GM21717 (cell line): ENCODE data around the gene RPTOR.
"Not testable (repeated sequence)": the region's sequence is repeated elsewhere in the genome, so short reads cannot be mapped to it uniquely, and the experiment has no call there.

ENCODE experiments used
- ATAC-seq: cut with Tn5 transposase; IDR thresholded peaks from one replicate; pipeline ENCODE4 v1.9.1; 2021; ENCODE audit warnings: mild to moderate bottlenecking, moderate library complexity; ENCODE audit not compliant: unreplicated experiment

Gene RPTOR

DNA sequence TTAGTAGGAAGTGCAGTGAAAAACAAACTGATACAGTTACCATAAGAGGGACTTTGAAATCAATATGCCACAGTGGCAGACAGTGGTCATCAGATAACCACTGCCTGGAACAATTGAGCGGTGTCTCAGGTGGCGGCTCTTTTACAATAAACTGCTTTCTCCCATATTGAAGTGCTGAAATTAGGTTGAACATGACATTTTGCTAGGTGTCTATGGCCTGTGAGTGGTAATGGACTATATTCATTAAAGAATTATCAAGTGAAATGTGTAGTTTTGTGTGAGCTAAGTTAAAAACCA, 214.7 kb downstream of the RPTOR start:
- no peak for ATAC-seq

DNA sequence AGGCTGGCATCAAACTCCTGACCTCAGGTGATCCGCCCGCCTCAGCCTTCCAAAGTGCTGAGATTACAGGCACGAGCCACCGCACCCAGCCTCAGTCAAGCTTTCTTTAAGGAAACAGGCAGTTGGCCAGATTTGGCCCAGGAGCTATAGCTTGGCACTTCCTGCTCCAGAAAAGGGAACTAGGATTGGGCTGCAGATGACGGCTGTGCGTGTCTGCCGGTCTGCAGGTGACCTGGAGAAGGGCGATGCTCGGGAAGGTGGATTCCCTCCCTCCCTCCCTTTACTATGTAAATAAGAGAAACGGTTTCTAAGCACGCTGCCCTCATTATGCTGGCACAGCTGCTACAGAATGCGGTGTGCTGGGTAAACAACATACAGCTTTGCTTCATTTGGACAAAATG, 215.9 kb downstream of the RPTOR start:
- no peak for ATAC-seq

DNA sequence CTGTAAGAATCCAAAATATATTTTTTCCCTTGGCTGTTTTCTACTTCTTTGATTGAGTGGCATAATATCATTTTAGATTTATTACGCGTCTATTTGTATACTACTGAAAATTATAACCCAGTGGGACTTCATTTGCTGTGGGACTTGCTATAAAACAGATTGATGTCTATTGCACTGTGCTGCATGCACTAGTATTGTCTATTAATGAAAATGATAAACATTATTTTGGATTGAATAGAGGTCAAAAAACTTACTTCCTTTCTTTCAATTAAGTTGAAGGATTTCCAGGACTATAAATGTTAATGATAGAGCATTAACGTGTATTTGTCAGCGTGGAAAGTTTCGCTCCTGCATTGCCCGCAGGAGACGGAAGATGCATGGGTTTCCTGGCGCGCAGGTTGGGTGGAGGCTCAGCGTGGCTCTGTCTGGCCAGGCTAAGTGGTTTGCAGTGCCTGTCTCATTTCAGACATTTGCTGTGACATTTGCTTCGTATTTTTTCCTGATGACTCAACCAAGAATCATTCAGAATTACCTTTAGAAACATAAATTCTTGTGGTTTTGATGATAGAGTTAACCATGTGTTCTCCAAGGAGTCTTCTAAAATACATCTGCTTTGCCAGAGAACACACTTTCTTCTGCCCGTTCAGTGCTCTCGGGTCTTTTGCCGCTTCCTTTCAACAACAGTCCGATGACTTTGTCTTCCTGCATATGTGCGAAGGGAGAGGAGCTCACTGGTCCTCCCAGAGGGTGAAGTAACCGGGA, 216.7 kb downstream of the RPTOR start:
- no peak for ATAC-seq

DNA sequence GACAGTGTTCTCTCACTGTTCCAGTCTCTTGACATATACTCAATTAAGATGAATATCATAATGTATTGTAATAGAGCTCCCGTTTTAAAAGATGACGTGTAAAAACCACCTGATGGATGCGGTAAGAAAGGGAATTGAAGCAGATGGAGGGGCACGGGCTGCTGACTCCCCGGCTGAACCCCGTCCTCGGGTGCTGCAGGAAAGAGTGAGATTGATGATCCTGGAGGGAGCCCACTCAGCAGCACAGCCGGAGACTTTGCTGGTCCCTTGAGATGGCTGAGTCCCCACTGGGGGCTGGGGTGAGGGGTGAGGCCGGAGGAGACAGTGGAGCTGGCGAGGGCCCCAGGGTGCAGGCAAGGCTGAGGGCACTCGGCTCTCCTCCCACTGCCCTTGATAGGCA, 217.4 kb downstream of the RPTOR start:
- ATAC-seq = no peak

DNA sequence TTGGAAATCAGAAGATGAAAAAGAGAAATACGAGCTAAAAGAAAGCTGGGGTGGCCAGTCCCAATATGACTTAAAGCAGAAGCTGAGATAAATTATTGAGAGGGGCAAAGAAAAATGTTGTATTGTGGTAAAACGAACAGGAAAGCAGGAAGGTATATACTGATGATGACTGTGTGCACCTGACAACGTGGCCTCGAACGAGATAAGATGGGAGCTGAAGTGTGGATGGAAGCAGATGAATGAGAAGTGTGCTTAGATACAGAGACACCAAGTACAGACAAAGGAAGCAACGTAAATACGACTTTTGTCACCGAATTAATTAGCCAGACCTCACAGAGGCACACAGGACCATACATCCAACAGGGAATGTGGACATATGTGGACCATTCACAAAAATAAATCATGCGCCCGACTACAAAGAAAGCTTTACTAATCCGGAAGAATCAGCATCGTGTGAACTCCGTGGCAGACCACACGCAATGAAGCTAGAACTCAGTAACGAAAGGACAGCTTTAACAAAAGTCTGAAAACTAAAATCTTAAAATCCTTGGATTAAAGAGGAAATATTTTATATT, 218.7 kb downstream of the RPTOR start:
- no peak for ATAC-seq

DNA sequence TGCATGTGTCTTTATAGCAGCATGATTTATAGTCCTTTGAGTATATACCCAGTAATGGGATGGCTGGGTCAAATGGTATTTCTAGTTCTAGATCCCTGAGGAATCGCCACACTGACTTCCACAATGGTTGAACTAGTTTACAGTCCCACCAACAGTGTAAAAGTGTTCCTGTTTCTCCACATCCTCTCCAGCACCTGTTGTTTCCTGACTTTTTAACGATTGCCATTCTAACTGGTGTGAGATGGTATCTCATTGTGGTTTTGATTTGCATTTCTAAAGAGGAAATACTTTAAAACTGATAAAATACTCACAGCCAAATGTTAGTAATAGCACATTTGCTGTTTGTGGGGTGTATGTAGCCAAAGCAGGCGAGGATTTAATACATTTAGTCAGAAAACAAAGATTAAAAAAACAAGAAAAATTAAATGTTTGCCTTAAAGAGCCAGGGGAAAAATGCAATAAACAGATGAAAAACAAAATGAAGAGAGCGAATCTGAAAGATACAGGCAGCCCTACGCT, 220.0 kb downstream of the RPTOR start:
- ATAC-seq = not testable (repeated sequence)

DNA sequence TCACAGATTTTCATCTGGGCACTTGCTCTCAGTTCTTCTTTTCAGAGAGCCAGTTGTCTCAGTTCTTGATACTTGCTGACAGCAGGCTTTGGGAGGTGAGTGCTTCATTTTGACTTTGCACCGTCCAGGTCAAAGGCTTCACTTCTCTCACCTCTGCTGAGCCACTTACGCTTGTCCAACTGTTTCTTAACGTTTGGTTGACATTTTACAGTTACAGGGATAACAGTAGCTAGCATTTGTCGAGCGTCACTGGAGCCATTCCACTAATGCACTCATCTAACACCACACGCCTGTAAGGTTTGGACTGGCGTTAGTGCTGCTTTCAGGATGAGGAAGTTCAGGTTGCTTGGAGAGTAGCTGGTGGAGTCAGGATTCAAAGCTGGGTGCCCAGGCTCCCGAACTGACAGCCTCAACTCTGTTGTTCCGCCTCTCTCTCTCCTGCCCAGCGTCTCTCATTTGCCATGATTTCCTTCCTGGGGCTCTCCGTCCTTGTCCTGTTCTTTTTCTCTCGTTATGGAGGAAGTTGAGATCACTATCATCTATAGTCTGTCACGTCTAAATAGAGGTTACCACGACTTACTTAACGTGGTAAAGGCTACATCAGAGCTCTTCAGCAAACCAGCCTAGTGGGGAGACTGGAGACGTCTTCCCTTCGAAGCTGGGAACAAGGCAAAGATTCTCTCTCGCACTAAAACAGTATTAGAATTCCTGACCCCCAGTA, 220.8 kb downstream of the RPTOR start:
- ATAC-seq = no peak

DNA sequence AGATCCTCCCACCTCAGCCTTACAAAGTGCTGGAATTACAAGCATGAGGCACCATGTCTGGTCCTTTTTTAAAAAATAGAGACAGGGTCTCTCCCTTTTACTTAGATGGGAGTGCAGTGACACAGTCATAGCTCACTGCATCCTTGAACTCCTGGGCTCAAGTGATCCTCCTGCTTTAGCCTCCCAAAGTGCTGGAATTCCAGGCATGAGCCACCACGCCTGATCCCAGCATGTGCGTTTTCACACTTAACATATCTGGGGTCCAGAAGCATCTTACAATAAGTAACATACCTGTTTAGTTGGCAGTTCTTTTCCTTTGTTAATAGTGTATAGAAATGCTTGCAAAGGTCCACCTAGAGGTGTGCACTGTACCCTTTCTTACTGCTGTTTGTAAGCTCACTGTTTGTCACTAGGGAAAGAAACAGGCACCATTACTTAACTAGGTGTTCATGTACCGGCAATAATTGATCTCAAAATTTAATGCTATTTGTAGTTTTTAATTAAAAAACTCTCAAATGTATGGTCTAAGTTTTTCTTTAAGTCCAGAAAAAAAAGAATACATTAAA, 221.7 kb downstream of the RPTOR start:
- no peak for ATAC-seq

DNA sequence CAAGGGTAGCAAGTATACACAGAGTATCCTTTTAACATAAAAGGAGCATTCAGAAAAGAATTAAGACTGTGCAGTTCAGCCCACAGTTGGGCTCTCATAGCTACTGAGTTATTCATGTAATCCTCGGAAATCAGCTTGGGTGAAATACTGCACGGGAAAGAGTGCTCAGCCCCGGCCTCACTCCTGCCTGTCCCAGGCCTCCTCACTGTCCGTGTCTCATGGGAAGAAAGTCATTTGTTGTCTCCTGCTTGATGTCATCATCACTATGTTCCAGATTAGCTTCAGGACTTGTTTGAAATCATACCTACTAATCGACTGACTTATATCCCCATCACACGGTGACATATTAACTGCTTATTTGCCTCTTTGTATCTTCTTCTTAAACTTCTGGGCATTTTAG, 223.8 kb downstream of the RPTOR start:
- ATAC-seq = no peak

DNA sequence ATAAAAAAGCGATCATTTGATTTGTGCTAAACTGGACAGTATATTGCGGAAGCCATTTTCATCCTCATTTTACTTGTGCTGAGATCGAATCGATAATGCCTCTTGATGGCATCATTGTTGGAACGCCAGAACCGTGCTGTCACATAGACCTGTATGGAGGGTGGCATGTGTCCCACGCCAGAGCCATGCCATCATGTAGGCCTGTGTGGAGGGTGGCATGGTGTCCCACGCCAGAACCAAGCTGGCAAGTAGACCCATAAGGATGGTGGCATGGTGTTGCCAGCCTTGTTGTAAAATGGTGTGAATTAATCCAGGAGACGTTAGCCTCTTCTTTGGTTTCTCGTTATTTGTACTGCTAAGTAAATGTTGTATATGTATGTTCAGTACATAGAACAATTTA, 224.3 kb downstream of the RPTOR start:
- ATAC-seq = no peak

DNA sequence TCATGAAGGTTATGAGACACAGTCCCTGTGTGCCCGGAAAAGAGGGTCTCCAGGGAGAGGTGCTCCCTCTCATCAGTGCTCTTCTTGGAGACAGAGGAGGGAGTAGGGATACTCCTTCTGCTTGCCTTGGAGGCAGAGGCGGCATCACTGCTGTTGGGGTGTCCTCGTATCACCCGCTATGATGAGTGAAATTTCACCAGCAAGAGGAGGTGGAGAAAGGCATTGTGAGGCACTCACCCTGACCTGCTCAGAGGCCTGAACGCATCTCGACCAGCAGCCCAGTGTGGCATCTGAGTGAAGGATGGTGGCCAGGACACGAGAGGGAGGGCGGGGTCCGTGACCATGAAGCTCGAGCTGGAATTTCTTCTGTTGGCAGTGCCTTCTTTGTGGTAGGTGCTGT, 224.9 kb downstream of the RPTOR start:
- ATAC-seq = no peak

DNA sequence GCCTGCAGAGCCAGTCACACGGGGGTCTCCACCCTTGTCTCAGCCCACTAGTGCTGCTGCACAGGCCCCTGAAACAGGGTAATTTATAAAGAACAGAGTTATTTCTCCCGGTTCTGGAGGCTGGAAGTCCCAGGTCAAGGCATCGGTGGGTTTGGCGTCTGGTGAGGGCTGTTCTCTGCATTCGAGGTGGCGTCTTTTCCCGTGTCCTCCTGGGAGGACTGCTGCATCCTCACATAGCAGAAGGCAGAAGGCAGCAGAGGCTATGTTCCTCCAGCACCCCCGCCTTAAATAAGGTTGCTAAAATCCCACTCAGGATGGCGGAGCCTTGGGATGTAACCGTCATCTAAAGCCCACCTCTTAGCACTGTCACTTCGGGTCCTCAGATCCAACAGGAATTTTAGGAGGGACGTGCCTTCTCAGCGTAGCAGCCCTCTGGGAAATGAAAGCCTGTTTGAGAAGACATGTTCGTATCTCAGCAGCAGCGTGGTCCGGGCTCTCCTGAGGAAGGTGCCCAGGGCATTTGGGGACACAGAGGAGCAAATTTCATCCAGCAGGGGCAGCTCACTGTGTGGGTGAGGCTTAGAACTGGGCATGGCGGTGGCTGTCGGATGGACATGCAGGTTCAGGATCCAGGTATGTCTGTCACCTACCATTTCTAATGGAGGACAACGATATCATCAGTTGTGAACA, 225.4 kb downstream of the RPTOR start:
- no peak for ATAC-seq

DNA sequence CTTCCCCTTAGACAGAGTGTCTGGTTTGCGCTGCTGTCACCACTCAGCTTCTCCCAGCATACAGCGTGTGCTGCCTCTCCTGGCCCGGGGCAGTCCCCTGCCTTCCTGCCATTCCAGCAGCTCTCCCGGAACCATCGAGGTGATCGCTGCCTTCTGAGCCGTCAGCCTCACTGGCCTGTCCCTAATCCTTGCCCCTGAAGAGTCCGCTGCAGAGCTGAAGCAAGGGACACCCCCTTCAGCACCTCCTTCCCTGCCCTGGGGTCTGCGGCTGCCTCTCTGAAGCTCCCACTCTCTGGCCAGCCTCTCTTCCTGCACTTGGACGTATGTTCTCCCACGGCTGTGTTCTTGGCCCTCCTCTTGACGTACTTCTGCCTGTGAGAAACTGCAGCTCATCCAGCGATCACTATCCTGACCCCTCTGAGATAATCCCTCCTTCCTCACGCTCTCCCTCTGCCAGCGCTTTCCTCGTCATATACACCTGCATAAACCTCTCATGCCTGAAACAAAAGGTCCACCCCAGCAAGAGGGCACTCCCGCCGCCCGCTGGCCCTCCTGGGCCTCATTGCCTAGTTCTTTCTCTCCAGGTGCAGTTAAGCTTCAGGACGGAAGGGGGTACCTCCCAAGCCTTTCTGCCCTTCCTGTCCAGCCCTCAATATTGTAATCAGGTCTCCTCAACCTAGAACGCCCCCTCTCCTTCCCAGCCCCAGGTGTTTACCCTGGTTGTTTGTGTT, 226.4 kb downstream of the RPTOR start:
- no peak for ATAC-seq

DNA sequence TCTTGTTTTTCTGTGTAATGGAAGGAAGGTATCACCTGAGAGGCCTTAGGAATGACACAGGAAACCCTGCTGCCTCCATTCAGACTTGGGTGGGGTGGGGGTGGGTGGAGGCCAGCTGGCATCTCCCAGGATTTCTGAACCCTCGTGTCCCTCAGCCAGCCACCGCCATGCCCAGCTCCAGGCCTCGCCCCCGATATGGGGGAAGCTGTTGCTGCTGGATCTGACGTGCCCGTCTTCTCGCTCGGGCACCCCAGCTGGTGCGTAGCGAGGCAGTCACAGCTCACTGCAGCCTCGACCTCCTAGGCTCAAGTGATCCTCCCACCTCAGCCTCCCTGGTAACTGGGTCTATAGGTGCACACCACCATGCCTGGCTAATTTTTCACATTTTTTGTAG, 227.0 kb downstream of the RPTOR start:
- ATAC-seq = no peak

DNA sequence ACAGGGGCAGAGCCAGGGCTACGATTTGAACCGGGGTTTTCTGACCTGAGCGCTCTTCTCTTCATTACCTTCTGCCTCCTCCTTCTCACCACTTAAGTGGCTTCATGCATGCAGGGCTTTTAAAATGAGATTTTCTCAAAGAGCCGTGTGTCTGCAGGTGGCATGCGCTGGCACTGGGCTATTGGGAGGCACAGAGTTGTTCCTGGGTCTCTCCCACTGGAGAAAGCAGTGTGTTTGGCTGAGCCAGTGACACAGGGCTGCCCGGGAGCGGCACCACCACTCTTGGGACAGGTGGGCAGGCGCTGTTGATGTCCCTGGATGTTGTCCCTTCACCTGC, 228.2 kb downstream of the RPTOR start:
- no peak for ATAC-seq

DNA sequence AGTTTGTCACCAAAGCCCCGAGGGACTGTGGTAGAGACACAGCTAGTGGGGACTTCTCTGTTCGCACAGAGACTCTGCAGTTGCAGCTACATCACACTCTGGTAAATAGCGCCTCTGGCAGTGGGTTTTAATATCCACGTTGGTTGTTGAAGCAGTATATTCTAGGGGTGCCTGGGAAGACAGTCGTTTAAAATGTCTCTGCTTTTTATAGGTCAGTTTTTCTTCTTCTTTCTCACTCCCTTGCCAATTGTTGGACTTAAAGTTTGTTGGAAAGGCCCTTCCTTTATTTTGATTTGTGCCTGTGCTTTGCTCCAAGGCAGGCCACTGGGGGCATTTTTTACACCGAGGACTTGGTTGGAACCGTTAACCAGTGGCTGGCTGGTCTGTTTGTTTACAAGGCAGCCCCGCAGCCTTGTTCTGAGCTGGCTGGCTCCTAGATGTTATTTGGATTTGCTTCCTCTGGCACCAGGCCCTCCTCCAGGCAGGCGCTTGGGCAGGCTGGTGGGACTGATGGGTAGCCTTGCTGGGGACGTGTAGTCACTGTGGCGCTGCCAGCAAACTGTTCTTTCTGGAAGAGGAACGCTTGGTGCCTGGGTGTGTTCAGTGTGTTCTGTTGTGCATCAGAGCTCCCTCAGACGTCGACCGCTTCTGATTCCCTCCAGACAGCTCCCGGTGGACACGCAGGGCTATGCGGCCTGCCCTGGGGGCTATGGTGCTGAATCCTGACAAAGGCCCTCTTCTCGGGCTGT, 228.8 kb downstream of the RPTOR start:
- ATAC-seq = no peak

DNA sequence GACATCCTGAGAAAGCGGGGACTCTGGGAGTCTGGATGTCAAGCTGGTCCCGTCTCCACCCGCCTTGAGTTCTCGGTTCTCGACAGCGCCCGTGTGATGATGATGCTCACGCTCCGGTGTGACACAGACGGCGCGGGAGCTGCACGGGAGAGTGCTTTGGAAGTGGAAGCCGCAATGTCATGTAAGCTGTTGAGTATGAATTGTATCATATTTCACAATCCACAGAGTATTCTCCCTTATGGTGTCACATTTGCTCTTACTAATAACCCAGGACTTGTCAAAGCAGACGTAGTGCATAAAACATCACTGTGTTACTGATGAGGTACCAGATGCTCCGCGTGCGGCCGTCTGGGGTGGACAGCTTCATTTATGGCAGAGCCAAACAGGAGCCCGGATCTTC, 229.5 kb downstream of the RPTOR start:
- no peak for ATAC-seq

DNA sequence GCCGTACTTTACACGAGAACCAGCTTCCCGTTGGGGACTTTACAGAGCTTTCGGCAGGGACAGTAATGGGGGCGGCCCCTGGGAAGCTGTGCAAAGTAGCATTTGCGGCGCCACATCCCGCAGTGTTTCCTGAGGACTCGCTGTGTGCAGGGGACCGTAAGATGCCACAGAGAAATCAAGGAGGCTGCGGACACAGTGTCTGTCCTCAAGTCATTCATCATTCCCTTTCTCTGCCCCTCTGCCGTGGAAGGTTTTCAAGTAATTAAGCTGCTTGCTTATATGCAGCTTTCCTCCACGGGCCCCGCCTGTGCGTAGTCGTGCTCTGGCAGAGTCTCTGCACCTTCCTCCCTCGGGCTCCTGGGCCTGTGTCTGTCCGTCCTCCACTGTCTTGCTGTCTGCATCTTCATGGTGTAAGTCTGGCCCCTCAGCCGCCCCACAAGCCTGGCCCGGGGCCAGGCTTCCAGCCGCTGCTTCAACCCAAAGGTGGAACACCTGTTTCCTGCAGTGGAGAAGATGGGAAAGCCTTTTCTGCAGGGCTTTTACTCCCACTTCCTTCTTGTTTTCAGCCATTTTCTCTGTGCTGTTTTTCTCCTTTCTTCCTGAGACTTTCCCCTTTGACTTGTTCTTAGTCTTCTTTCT, 230.1 kb downstream of the RPTOR start:
- ATAC-seq = no peak

DNA sequence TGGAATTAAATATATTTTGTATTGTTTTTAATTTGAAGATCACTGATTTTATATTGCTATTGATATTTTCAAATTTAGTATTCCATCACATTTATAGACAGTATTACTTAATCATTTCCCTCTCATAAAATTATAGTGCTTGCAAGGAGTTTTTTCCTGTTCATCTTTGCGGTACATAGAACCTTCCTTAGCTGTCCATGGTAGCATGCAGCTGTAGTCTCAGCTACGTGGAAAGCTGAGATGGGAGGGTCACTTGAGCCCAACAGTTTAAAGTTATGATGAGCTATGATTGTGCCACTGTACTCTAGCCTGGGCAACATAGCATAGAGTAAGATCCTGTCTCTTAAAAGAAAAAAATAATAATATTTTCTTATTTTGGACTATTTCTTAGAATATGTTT, 231.2 kb downstream of the RPTOR start:
- ATAC-seq = no peak

DNA sequence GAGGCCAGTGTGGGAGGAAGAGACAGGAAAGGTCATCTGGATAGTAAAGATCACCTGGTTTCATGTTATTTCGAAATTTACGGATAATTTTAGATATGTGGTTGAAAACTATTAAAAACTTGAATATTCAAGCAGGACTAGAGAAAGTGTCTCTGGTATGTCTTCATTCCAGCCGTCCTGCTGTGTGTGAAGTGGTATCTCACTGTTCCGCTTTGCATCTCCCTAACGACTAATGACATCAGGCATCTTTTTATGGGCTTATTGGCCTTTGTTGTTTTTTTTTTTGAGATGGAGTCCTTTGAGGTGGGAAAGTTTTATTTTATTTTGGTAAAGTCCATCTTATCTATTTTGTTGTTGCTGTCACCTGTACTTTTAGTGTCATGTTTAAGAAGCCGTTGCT, 232.6 kb downstream of the RPTOR start:
- no peak for ATAC-seq
